Measurements from ENCODE around the gene APRT. TPM values are rescaled to one million over a fixed set of nuclear protein-coding genes. Genes with fewer than 3 reads are reported as not detected.

The APRT gene
- polyA plus RNA-seq, 3 donors = 123 to 307 (median 233) TPM

GRCh38 chr16:88761143-88761534 lies 50.6 kb downstream of the APRT start:
- Histone ChIP-seq H3K4me3 (replicated peaks in 1 of 3; ENCODE audit: low read depth in 2 of 3, low read length in 3 of 3) (no peak overlapping the region), H3K9me3 (replicated peaks in 1 of 2; ENCODE audit: control insufficient read depth in 1 of 2, insufficient read depth in 1 of 2, low read length in 2 of 2) (no peaks in the 10 kb centered on the region), H2AFZ (ENCODE audit: insufficient read depth, low read depth, low read length, poor library complexity, severe bottlenecking) (no peak overlapping the region), H3K79me2 (ENCODE audit: insufficient read depth, low read length) (peaks cover 100% of the 10 kb centered on the region), H3K9ac (ENCODE audit: insufficient read depth, low read length, poor library complexity, severe bottlenecking) (no peak overlapping the region), H4K20me1 (ENCODE audit: insufficient read depth, low read length) (peaks cover 100% of the 10 kb centered on the region), H3K4me1 (ENCODE audit: control insufficient read depth in 1 of 2, insufficient read depth in 2 of 2, low read length in 2 of 2) (peaks cover 0 to 17% of the 10 kb centered on the region in 2 donors), H3K4me2 (replicated peaks; ENCODE audit: extremely low read depth, low read length, poor library complexity, severe bottlenecking) (no peak overlapping the region), H3K27ac (ENCODE audit: low read depth in 1 of 2, low read length in 2 of 2) (peak overlapping the region in 1 of 2 donors; percentile 20), H3K36me3 (replicated peaks in 1 of 2; ENCODE audit: control insufficient read depth in 1 of 2, insufficient read depth in 2 of 2, low read length in 2 of 2) (peaks cover 22 to 36% of the 10 kb centered on the region in 2 donors), H3K27me3 (ENCODE audit: control insufficient read depth in 2 of 2, insufficient read depth in 2 of 2, low read length in 2 of 2) (no peaks in the 10 kb centered on the region)
- DNase-seq = no peak
- no peak overlapping the region for H3K4me3 Mint-ChIP-seq
- TF ChIP-seq CTCF (IDR thresholded peaks at IDR 0.05) = no peak
- H3K4me1 Mint-ChIP-seq = peaks cover 29% of the 10 kb centered on the region
- intact Hi-C loops (cut with micrococcal nuclease) = no loop called here
- peaks cover 19 to 42% of the 10 kb centered on the region in 2 donors for H3K36me3 Mint-ChIP-seq
- no peaks in the 10 kb centered on the region for H3K27me3 Mint-ChIP-seq (ENCODE audit: low read depth in 3 of 3)
- H3K9me3 Mint-ChIP-seq = peaks cover 0 to 1% (median 0%) of the 10 kb centered on the region in 7 donors
- peak overlapping the region in 1 of 7 donors; percentile 1 for H3K27ac Mint-ChIP-seq
- 98% methylated on average over 11 of the region's 11 CpGs for WGBS (ENCODE audit: insufficient coverage)

- WGBS (ENCODE audit: insufficient coverage) = 93% methylated on average over 24 of the region's 24 CpGs
- H3K27me3 Mint-ChIP-seq (ENCODE audit: low read depth in 3 of 3) = no peaks in the 10 kb centered on the region
- intact Hi-C loops (cut with micrococcal nuclease) = no loop called here
- Histone ChIP-seq H3K9ac (ENCODE audit: insufficient read depth, low read length, poor library complexity, severe bottlenecking) (no peak overlapping the region), H3K79me2 (ENCODE audit: insufficient read depth, low read length) (peaks cover 100% of the 10 kb centered on the region), H3K27ac (ENCODE audit: low read depth in 1 of 2, low read length in 2 of 2) (peak overlapping the region in 1 of 2 donors; percentile 20), H2AFZ (ENCODE audit: insufficient read depth, low read depth, low read length, poor library complexity, severe bottlenecking) (no peak overlapping the region), H3K9me3 (replicated peaks in 1 of 2; ENCODE audit: control insufficient read depth in 1 of 2, insufficient read depth in 1 of 2, low read length in 2 of 2) (no peaks in the 10 kb centered on the region), H4K20me1 (ENCODE audit: insufficient read depth, low read length) (peaks cover 100% of the 10 kb centered on the region), H3K4me3 (replicated peaks in 1 of 3; ENCODE audit: low read depth in 2 of 3, low read length in 3 of 3) (no peak overlapping the region), H3K4me1 (ENCODE audit: control insufficient read depth in 1 of 2, insufficient read depth in 2 of 2, low read length in 2 of 2) (peaks cover 0 to 17% of the 10 kb centered on the region in 2 donors), H3K27me3 (ENCODE audit: control insufficient read depth in 2 of 2, insufficient read depth in 2 of 2, low read length in 2 of 2) (no peaks in the 10 kb centered on the region), H3K36me3 (replicated peaks in 1 of 2; ENCODE audit: control insufficient read depth in 1 of 2, insufficient read depth in 2 of 2, low read length in 2 of 2) (peaks cover 21 to 36% of the 10 kb centered on the region in 2 donors), H3K4me2 (replicated peaks; ENCODE audit: extremely low read depth, low read length, poor library complexity, severe bottlenecking) (no peak overlapping the region)
- H3K9me3 Mint-ChIP-seq = peaks cover 0 to 1% (median 0%) of the 10 kb centered on the region in 7 donors
- no peak for DNase-seq
- peaks cover 15 to 37% of the 10 kb centered on the region in 2 donors for H3K36me3 Mint-ChIP-seq
- H3K4me1 Mint-ChIP-seq = peaks cover 29% of the 10 kb centered on the region
- no peak overlapping the region for H3K4me3 Mint-ChIP-seq
- H3K27ac Mint-ChIP-seq = peak overlapping the region in 1 of 7 donors; percentile 26
- TF ChIP-seq CTCF (IDR thresholded peaks at IDR 0.05) = no peak
Measured at GRCh38 chr16:88760424-88761142, 51.1 kb downstream of the APRT start.
